Parietal lobe (tissue), 2 donors: ENCODE results near the gene TJP1. TPM values are rescaled to one million over a fixed set of nuclear protein-coding genes. Genes with fewer than 3 reads are reported as not detected.

Source experiments
- small RNA-seq: library from RNA; depleted of rRNA; stranded (forward); fragments of <200 nt; gene quantifications from one replicate; pipeline ENCODE3, GENCODE V24; 2014; ENCODE audit warnings: low replicate concordance
- total RNA-seq: library from RNA; depleted of rRNA; stranded (reverse); fragments of >200 nt; gene quantifications from one replicate; pipeline ENCODE4 v1.2.3, GENCODE V29; 2014

Gene TJP1
- total RNA-seq = 80.4 TPM

GRCh38 chr15:29822100-29822683 is at the start of gene TJP1:
Gene TJP1, minus strand, starts transcription at chr15:29822468. Its CDS starts 440 bp downstream, at chr15:29822028.

Small RNA genes within 50 kb of the gene (small RNA-seq; reads per million reads assigned to genes)
- not detected for gene HMGN2P5
